Cerebellar cortex (tissue), 1 donor: Measurements from ENCODE around the gene CCDC80.

Experiments used
- DNase-seq: peaks from one replicate; pipeline ENCODE4 v3.0.0-alpha.2; 2015; ENCODE audit warnings: low spot score

Gene CCDC80

DNA sequence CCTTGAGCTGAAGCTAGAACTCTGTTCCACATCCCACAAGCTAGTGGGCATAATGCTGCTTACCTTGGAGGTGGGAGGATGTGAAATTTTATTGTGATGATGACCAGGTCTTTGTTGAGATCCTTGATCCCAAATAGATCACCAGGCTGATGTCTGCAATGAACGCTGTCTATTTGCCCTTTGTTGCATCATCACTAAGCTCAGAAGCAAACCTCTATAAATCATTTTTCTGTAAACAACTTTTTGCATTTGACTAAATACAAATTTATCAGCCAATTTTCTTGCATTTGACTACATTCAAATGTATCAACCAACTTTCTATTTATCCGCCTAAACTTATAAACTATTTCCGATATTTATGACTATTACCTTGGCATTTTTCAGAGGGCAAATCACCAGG lies 9.7 kb downstream of the CCDC80 start:
- DNase-seq = no peak

DNA sequence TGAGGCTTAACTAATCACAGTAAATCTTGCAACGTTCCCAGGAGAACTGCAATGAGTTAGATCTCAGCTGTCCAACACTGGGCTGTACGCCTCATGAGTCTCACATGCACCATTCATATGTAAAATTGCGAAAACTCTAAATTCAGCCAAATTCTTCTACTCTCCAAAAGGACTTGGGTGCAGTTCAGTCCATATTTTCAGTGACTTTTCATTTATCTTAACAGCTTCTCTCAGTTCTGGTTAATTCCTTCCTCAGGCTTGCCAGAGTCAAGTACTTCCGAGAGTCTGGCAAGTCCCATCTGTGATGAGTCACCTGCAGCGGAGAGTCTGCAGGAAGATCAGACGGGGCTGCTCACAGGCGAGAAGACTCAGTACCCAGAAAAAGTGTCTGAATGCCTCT lies 11.5 kb downstream of the CCDC80 start:
- no peak for DNase-seq

DNA sequence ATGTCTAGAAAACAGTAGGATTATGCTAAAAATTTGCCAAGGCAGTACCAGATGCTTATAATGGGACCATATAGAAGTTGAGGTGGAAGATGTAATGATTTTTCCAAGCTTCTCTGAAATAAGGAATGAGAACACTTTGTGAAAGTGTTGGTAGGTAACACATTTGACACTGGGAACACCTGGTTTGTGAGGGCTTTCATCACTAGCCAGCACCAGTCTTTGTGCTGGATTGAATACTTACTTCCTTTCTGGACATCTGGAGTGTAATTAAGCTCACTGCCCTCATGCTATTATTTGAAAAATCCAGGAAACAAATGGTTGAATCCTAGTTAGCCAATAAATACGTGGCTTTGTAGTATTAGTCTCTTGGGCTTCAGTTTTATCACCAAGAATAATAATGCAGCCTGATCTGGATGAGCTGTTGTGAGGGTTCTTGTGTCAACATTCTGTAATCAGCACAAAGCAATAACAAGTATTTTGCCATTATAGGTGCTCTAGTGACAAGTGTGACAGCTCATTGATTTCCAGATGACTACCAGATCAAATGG lies 12.9 kb downstream of the CCDC80 start:
- no peak for DNase-seq

DNA sequence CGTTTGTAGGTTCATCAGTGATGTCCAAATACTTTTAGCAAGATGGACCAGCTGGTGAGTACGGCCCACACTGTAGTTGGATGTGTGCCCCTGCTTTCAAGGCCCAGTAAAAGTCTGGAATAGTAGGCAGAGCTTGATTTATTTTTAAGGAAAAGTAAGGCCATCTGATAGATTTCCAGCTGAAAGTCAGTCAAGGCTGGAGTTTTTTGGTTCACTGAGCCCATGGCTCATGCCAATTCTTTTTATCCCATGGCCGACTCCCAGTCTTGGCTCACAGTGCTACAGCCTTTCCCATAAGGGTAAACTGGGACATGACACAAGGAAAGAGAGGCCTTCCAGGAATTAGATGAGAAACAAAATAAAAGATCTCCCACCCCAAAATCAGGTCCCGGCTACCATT lies 13.5 kb downstream of the CCDC80 start:
- no peak for DNase-seq

DNA sequence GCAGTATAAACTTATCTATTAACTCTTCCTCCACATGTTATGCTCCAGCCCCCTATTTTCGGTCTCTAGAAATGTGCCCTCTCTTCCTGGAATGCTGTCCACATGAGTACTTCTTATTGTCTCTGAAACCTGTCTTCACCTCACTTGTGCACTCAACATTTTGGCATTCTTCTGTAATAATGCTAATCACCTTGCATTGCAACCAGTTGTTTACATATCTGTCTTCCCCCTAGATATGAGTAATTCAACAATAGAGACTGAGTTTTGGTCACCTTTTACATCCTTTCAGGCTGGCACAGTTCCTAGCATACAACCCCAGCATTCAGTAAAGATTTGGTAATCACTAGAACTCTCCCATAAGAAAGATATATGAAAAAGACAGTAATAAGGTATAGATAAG lies 17.2 kb downstream of the CCDC80 start:
- DNase-seq = no peak

DNA sequence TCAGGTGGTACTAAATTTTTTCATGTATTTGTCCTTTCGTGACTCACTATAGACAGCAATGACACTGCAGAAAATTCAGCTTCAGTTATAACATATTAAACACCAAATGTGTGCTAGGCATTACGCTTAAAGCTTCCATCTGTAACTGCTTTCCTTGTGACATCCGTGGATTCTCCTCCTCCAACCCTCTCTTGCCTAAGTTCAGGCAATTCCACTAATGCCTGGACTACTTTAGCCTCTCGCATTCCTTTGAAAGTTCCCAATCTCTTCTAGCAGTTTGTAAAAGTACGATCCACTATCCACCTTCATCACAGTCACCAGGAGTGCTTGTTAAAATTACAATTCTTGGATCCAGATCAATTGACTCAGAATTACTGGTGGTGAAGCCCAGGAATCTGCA lies 17.7 kb downstream of the CCDC80 start:
- no peak for DNase-seq

DNA sequence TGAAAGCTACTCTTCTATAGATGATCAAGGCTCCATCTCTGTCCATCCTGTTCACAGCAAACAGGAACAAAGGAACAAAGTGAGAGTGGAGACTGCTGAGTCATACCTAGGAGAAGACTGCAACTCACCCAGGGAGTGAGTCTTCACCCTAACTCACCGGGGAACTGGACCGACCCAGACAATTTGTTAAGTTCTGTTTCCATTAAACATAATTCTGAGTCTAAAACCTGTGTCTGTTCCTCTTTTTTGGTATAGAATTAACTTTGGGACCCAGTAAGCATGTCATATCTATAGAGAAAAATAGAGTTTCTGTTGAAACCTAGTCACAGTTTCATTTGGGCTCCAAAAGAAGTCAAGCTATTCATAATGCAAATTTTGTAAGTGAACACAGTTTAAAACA lies 21.6 kb downstream of the CCDC80 start:
- no peak for DNase-seq

DNA sequence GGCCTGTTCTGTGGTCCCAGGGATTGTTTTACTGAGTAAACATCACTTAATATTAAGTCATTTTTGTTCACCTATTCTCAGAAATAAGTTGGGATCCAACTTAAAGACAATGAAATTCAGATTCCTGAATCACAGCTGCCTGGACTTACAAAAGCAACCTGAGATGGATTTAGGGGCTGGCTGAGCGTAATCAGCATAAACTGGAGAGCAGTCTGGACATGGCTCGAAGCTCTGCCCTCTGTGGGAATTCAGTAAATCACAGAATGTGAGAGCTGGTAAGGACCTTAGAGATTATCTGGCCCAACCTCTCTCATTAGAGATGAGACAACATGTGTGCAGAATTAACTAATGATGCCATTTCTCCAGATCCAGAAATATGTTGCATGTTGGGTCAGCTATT lies 23.7 kb downstream of the CCDC80 start:
- DNase-seq = no peak

DNA sequence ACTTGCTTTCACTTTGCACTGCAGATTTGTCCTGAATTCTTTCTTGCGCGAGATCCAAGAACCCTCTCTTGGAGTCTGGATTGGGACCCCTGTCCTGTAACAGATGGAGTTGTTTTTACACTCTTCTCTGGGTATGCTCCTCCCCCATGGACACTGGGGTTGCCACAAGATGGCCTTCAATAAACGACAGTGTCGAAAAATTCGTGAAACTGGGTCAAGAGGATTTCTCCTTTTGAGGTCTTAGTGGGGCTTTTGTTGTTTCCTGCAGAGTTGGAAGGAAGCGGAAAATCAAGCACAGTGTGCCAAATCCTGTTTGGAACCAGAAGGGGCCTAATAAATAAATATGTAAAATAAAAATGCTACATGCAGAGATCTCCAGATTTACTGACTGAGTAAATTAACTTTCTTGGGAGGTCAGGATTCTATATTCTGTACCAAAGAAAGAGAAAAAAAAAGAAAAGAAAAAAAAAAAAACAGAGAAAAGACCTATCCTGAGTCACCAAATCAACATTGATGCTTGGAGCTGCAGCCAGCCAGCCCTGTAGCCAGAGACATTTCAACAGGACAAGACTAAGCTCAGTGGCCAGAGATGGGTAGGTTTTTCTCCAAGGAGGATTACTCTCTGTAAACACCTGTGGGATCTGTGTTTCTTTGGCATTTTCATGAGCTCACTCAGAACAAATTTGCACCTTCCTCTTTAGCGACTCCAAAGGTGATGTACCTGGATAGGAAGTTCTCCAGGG lies 24.8 kb downstream of the CCDC80 start:
- peak; percentile 21 for DNase-seq

DNA sequence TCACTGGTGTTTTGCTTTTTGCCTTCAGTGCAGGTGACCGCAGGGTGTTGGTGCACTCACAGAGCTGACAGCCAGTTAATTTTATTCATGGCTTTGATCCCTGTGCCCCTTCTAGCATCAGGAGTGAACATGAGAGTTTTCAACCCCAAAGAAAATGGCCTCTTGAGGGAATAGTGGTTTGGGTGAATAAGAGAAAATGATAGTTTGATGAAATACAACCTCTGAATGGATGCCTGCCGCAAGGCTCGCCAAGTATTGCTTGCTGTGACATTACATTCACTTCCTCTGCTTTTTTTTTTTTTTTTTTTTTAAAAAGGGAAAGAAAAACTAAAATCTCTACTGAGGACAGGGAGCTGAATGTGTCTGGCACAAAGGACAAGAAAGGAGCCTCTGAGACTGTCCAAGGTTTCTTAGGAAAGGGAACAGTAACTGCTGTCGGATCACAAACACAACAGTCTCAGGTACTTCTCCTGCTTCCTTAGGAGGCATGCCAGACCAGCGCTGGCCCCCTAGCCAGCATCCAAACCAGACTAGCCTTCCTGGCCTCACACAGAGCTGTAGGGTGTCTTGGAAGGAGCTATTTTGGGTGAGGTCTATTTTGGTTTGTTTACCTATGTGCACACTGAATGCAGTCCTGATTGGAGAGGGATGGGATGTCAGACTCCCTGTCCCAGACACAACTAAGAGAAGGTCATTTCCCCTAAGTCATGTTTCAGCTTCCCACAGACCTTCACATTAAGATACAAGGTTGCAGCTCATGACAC lies 29.0 kb downstream of the CCDC80 start:
- no peak for DNase-seq

DNA sequence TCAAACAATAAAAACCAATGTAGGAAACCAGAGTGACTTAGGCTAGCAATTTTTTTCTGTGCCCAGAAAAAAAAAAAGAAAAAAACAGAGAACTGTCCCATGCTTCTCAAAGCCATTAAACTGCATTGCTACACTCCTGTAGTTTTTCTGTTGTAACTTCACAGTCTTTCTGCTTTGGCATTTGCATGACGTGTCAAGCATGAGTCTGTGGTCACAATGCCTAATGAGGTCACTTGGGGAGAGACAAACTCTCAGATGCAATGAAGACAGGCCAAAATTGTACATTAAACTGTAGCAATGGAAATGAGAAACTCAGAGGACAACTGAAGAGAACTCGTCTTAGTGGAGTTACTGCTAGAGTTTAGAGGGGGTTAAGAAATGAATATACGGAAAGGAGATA lies 30.8 kb downstream of the CCDC80 start:
- no peak for DNase-seq

DNA sequence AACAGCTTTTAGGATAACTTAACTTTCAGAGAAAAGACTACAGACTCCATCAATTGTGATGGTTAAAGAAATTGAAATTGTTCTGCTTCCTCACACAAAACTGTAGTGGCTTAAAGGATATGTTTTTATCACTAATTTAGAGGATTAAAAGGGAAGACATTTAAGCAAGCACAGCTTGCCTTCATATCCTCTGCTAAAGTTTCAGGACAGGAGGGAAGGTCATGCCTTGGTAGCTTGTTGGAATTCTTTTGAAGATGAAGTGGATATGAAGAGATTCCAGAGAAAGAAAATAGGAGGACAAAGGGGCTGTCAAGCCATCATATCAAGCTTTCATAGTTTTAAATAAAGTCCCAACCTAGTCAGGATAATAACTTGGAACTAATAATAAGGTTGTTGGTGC lies 33.1 kb downstream of the CCDC80 start:
- DNase-seq = no peak

DNA sequence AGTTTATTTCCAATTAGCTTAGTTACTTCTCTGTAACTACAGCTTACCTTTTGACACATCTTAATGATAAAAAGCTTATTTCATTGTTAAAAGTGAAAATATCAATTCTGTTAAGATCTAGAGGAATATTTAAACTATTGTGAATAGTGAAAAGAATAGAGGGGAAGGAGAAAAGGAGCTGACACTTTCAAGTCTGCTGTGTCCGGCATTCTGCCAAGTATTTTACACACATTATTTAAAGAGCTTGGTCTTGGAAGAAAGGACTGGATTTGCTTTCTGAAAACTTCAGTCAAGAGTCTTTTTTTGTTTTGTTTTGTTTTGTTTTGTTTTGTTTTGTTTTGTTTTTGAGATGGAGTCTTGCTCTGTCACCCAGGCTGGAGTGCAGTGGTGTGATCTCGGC lies 34.8 kb downstream of the CCDC80 start:
- DNase-seq = no peak

DNA sequence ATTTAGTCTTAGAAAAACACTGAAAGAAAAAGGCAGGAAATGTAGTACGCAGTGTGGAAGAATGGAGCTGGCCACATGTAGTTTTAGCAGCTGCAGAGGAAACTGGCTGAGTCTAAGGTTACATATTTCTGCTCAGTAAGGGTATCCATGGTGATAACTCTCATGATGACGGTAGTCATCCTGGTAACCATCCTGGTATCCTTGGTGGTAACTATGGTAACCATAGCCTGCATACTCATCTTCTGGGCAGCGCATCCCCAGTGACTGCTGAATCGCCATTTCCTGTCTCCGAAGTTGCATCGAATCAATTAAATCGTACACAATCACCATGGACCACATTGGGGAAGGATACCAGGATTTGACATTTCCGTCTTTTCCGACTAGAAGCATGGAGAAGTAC lies 35.7 kb downstream of the CCDC80 start:
- DNase-seq = no peak

DNA sequence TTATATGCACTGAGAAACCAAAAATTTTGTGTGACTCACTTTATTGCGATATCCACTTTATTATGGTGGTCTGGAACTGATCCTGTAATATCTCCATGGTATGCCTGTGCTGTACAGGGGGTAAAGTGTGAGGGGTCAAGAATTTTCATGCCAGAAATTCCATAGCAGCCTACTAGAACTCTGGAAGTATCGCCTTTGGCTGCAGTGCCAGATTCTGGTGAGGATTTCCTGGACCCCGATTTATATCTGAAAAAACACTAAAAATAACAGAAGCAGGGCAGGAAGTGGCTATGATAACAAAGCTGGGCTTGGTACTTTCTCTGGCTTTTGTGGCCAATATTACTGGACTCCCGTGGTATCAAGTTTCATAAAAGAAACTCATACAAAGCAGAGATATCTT lies 36.4 kb downstream of the CCDC80 start:
- no peak for DNase-seq

DNA sequence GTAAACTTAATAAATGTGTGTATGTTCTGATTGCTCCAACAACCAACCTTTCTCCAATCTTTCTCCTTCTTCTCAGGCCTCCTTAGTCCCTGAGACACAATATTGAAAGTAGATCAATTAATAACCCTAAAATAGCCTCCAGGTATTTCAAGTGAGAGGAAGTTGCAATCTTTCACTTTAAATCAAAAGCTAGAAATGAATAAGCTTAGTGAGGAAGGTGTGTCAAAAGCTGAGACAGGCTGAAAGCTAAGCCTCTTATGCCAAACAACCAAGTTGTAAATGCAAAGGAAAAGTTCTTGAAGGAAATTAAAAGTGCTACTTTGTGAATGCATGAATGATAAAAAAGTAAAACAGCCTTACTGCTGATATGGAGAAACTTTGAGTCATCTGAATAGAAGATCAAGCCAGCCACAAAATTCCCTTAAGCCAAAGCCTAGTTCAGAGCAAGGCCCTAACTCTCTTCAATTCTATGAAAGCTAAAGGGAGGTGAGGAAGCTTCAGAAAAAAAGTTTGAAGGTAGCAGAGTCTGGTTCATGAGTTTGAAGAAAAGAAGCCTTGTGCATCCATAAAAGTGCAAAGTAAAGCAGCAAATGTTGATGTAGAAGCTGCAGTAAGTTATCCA lies 38.6 kb downstream of the CCDC80 start:
- no peak for DNase-seq

DNA sequence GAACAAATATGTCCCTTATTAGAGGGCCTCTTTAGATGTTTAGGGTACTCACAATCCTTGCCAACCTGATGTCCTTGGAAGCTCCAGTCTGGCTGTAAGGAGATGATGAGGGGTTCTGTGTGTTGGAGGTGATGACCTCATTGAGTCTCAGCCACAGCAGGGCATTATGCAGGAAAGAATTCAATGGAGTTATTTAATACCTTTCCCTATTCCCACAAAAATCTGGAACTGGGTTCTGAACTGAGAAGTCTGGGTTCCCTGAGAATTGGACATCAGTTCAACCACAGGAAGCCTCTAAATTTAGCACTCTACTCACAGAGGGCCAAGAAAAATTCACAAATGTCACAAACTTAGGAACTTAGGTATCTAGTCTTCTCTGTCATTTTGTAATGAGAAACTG lies 42.2 kb downstream of the CCDC80 start:
- DNase-seq = no peak

DNA sequence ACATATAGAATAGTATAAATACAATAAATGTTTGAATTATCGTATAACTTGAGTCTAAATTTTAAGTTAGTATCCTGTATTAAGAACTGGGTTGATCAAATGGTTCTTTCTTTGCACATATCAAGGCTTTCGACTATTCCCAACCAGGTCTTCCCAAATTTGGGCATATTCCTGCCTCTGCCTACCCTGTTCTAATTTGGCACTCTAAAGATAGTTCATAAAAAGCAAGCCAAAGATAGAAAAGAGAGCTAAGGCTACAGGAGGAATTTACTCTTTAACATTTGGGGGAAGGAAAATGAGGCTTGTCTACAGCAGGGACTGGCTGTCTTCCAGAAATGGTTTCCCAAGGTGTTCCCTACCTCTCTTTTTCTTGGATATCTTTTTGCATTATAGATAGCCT lies 43.0 kb downstream of the CCDC80 start:
- DNase-seq = no peak

DNA sequence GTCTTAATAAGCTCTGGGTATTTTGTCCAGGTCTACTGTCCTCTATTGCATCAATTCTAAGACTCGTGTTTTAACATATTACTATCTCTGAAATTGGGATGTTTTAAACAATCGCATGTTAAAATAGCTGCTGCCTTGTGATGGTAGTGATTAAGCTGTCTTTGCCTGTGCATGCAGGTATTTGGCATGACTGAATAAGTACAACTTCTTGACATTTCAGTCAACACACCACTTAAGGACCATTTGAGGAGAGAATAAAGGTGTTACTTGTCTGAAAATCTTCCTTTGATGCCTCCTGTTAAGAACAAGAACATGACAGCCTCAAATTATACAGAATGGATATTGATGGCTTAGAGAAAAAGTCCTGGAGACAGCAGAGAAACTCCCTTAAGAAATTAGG lies 46.1 kb downstream of the CCDC80 start:
- no peak for DNase-seq

DNA sequence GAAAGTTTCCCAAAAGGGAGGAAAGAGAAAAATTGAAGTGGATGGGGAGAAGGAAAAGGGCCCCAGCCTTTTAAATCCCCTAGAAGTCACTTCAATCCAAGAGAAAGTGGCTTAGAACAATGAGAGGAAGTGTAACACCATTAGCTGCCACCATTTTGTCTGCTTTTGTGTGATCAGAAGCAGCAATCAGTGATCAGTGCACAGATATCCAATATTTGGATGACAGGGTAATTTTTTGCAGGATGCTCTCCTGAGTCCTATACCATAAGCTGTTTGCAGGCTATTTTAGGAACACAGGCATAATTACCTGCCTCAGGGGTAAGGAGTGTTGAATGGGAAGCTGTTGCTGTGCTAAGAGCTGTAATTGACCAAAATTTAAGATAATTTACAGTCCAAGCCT lies 47.7 kb downstream of the CCDC80 start:
- DNase-seq = no peak

DNA sequence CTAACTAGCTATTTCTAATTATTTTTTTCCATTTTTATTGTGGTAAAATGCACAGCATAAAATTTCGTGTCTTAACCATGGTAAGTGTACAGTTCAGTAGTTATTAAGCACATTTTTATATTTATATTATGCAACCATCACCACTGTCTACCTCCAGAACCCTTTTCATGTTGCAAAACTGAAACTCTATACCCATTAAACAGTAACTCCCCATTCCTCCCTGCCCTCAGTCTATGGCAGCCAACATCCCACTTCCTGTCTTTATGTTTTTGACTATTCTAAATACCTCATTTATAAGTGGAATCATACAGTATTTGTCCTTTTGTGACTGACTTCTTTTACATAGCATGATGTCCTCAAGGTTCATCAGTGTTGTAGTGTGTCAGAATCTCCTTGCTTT lies 53.6 kb downstream of the CCDC80 start:
- DNase-seq = no peak

DNA sequence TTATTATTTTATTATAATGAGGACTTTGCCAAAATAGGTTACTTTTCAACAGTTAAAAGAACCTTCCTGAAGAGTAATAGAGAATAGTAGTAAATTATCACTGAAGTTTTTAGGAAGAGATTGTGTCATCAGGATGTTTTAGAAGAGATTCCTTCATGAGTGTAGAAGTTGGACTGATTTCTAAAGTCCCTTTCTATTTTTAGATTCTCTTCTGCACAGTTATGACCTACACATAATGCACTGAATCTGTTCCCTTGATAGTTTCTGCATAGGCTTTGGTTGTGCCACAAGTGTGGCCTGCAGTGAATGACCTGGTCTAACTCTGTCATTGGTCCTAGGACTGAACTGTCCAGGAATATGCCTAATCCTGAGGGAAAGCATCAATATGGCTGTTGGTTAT lies 55.2 kb downstream of the CCDC80 start:
- DNase-seq = no peak

DNA sequence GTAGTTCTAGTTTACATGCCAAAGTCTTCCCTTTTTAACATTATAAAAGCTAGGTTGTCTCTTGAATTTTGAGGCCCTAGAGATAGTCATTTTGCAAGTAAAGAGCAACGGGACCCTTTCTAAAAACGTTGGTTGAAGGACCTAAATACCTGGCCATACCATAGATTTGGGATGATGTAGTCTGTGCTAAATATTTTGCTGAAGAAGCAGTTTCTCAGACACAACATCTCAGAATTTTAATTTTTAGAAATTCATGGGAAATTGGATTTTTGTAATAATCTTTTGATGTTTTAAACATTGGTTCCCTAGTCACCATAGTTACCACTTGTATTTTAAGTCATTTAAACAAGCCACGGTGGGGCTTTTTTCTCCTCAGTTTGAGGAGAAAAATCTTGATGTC lies 57.8 kb downstream of the CCDC80 start:
- no peak for DNase-seq
